A549 (cell line): ENCODE results near the gene SLC26A1. TPM values are rescaled to one million over a fixed set of nuclear protein-coding genes. Genes with fewer than 3 reads are reported as not detected.

Source experiments
- ATAC-seq, 2 experiments: fragments of 200-7000 bp in 1 of 2; fragments of >200 bp in 1 of 2; cut with Nextera tagmentation in 1 of 2; cut with Tn5 transposase in 1 of 2; 3 replicates each; pipeline versions ENCODE4 v1.8.0 to v1.9.1; 2018 to 2020; ENCODE audit warnings: mild to moderate bottlenecking in 1 of 2, moderate library complexity in 1 of 2
- CTCF ChIA-PET: fragments of 300-600 bp; sonication (Branson Sonifier 250); formaldehyde crosslinking; extraction: SDS; loops from one replicate; lab custom pipeline; 2021; ENCODE audit warnings: antibody characterized with exemption, inconsistent platforms; lab: Yijun Ruan, JAX
- POLR2A ChIA-PET: fragments of 350-600 bp; formaldehyde crosslinking; extraction: SDS; loops from one replicate; lab custom pipeline; 2021; ENCODE audit warnings: antibody characterized with exemption, inconsistent platforms; lab: Yijun Ruan, JAX
- DNase-seq, 2 experiments: peaks; one replicate each; pipeline versions ENCODE4 v3.0.0 to v3.0.0-alpha.2; 2011 to 2016; ENCODE audit warnings: low read depth in 1 of 2, low spot score in 1 of 2
- FAIRE-seq: peaks from 2 replicates; lab custom pipeline; 2011; peaks lifted over from hg19 to GRCh38; lab: Jason Lieb, UNC
- H3K27ac ChIP-seq, 2 experiments: fragments of >200 bp; sonication (Bioruptor Twin); formaldehyde crosslinking; 3 replicates each; pipeline ENCODE4 v1.5.1; 2016 to 2017
- H3K4me1 ChIP-seq: fragments of >200 bp; sonication (Bioruptor Twin); formaldehyde crosslinking; 3 replicates; pipeline ENCODE4 v1.6.1; 2016
- H3K4me2 ChIP-seq: fragments of >200 bp; sonication (Bioruptor Twin); formaldehyde crosslinking; 3 replicates; pipeline ENCODE4 v1.6.1; 2016
- H3K4me3 ChIP-seq: fragments of >200 bp; sonication (Bioruptor Twin); formaldehyde crosslinking; 3 replicates; pipeline ENCODE4 v1.5.1; 2016
- H3K9me3 ChIP-seq: fragments of >200 bp; sonication (Bioruptor Twin); formaldehyde crosslinking; 3 replicates; pipeline ENCODE4 v1.6.1; 2016
- ATOH8 ChIP-seq: fragments of 250-450 bp; sonication (Bioruptor Pico); IDR thresholded peaks from 2 replicates; pipeline ENCODE4 v1.5.0; 2020; ENCODE audit warnings: low read depth, mild to moderate bottlenecking, moderate library complexity
- CBX8 ChIP-seq: fragments of 200-600 bp; sonication (generic); IDR thresholded peaks from 2 replicates; pipeline ENCODE4 v1.6.1; 2016
- CEBPB ChIP-seq, 2 experiments: fragments of >200 bp in 1 of 2; sonication (Bioruptor Twin) in 1 of 2; formaldehyde crosslinking in 1 of 2; IDR thresholded peaks; 2 replicates each; pipeline ENCODE4 v1.6.1; 2012 to 2016
- CHD4 ChIP-seq: fragments of 200-600 bp; sonication (generic); IDR thresholded peaks from 2 replicates; pipeline ENCODE4 v1.6.1; 2016; ENCODE audit warnings: antibody characterized with exemption, mild to moderate bottlenecking, borderline replicate concordance
- CTCF ChIP-seq: fragments of >200 bp; sonication (Bioruptor Twin); formaldehyde crosslinking; IDR thresholded peaks from 3 replicates; pipeline ENCODE4 v1.5.1; 2016
- ELK1 ChIP-seq: fragments of 150-350 bp; IDR thresholded peaks from 2 replicates; pipeline ENCODE4 v1.6.1; 2014; ENCODE audit warnings: low read depth, mild to moderate bottlenecking, low read length
- FOXS1 ChIP-seq: fragments of 250-450 bp; sonication (Bioruptor Pico); IDR thresholded peaks from 2 replicates; pipeline ENCODE4 v1.5.0; 2020; ENCODE audit warnings: mild to moderate bottlenecking, moderate library complexity
- HMGXB4 ChIP-seq: fragments of 250-450 bp; sonication (Bioruptor Pico); IDR thresholded peaks from 2 replicates; pipeline ENCODE4 v1.5.0; 2021; ENCODE audit warnings: mild to moderate bottlenecking, moderate library complexity, borderline replicate concordance
- HOXB13 ChIP-seq: fragments of 250-450 bp; sonication (Bioruptor Pico); IDR thresholded peaks from 2 replicates; pipeline ENCODE4 v1.5.0; 2020; ENCODE audit warnings: low read depth, mild to moderate bottlenecking, moderate library complexity
- KDM1A ChIP-seq: fragments of 200-600 bp; sonication (generic); IDR thresholded peaks from 2 replicates; pipeline ENCODE4 v1.6.1; 2016; ENCODE audit warnings: low read depth, mild to moderate bottlenecking
- MAFK ChIP-seq: fragments of 450-650 bp; IDR thresholded peaks from 2 replicates; pipeline ENCODE4 v1.6.1; 2014; ENCODE audit not compliant: partially characterized antibody
- MAX ChIP-seq: IDR thresholded peaks from 2 replicates; pipeline ENCODE4 v1.6.1; 2012
- MYC ChIP-seq: IDR thresholded peaks from 2 replicates; pipeline ENCODE4 v1.6.1; 2012; ENCODE audit warnings: mild to moderate bottlenecking, inconsistent platforms, low read length, improper control_type of control experiment, borderline replicate concordance
- NFE2L2 ChIP-seq: fragments of 150-350 bp; conservative IDR thresholded peaks from 2 replicates; pipeline ENCODE4 v1.6.1; 2014; ENCODE audit warnings: low read length
- PBX3 ChIP-seq: IDR thresholded peaks from 2 replicates; pipeline ENCODE4 v1.6.1; 2012
- RARB ChIP-seq: fragments of 250-450 bp; sonication (Bioruptor Pico); IDR thresholded peaks from 2 replicates; pipeline ENCODE4 v1.8.0; 2021; ENCODE audit warnings: mild to moderate bottlenecking, moderate library complexity
- REST ChIP-seq: fragments of 200-600 bp; sonication (generic); IDR thresholded peaks from 2 replicates; pipeline ENCODE4 v1.6.1; 2016; ENCODE audit warnings: antibody characterized with exemption, mild to moderate bottlenecking, moderate library complexity
- RNF2 ChIP-seq: fragments of 200-600 bp; sonication (generic); IDR thresholded peaks from 2 replicates; pipeline ENCODE4 v1.6.1; 2016; ENCODE audit warnings: low read depth, mild to moderate bottlenecking, antibody characterized with exemption, moderate library complexity, borderline replicate concordance
- WGBS: methylation state at CpG from one replicate; pipeline ENCODE4 v1.1.6; 2017; ENCODE audit errors: missing lambda C conversion rate; 5-methylcytosine and 5-hydroxymethylcytosine counted together
- polyA plus RNA-seq, 4 experiments: library from polyadenylated mRNA; depleted of rRNA in 3 of 4; stranded (reverse); fragments of >200 nt; fragmentation: RNase III in 1 of 4; extraction: RNeasy Plus Mini Kit Qiagen cat#74134 plus additional on column Dnase treatment in 1 of 4; gene quantifications; 2 replicates in 3 of 4; 3 replicates in 1 of 4; pipeline ENCODE4 v1.2.3, GENCODE V29; 2011 to 2017

SLC26A1 gene
- polyA plus RNA-seq, 2 of the 4 experiments (the other 2 are of a cell fraction), result 0.23 to 0.61 TPM

GRCh38 chr4:1013225-1014073 is 20.2 kb upstream of the SLC26A1 start:
- POLR2A ChIA-PET, result no interaction called here
- Histone ChIP-seq H3K27ac (no peak overlapping the region), H3K4me2 (no peak overlapping the region), H3K4me3 (no peak overlapping the region), H3K4me1 (peaks cover 9% of the 10 kb centered on the region), H3K9me3 (no peaks in the 10 kb centered on the region)
- no peak for FAIRE-seq
- ATAC-seq, result no peak
- no peak for DNase-seq
- TF ChIP-seq NFE2L2 (no peak), PBX3 (no peak), HMGXB4 (CRISPR knock-in tag) (no peak), ELK1 (no peak), MYC (no peak), CEBPB (IDR thresholded peaks at IDR 0.05) (no peak), CTCF (no peak), HOXB13 (CRISPR knock-in tag) (no peak), RNF2 (no peak), FOXS1 (CRISPR knock-in tag) (no peak), MAFK (no peak), REST (no peak), CHD4 (no peak), CBX8 (no peak), KDM1A (no peak), ATOH8 (CRISPR knock-in tag) (no peak), RARB (no peak), MAX (no peak)
- WGBS, result 97% methylated on average over 9 of the region's 43 CpGs
- CTCF ChIA-PET, result no interaction called here
